Measurements from ENCODE around the gene UCK2.

DNA sequence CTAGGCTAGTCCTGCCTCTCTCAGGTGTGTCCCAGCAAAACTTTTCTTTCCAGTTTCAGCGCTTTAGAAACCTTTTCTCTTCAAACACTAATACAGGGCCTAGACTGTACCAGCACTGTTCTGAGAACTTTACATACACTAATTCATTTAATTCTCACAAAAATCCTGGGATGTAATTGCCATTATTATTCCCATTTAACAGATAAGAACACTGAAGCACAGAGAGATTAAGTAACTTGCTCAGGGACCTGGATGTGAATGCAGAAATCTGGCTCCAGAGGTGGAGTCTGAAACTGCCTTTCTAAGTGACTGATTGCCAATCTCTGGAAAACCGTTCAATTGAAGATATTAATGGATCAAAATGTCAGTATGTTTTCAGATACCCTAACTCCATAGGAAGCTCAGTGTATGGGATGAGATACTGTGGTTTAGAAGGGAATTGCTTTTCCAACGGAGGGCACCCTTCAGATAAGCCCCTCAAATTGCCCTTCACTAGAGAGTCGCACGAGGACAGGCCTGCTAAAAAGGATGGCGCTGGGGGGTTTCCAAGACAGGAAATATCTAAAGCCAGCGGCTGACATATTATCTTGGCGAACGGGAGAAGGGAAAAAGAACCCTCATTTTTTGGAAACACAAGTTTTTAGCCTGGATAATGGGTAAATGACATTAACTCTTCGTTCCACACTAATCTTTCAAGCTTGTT lies 698 bp upstream of the UCK2 start:
- TF ChIP-seq, protein P1, sequence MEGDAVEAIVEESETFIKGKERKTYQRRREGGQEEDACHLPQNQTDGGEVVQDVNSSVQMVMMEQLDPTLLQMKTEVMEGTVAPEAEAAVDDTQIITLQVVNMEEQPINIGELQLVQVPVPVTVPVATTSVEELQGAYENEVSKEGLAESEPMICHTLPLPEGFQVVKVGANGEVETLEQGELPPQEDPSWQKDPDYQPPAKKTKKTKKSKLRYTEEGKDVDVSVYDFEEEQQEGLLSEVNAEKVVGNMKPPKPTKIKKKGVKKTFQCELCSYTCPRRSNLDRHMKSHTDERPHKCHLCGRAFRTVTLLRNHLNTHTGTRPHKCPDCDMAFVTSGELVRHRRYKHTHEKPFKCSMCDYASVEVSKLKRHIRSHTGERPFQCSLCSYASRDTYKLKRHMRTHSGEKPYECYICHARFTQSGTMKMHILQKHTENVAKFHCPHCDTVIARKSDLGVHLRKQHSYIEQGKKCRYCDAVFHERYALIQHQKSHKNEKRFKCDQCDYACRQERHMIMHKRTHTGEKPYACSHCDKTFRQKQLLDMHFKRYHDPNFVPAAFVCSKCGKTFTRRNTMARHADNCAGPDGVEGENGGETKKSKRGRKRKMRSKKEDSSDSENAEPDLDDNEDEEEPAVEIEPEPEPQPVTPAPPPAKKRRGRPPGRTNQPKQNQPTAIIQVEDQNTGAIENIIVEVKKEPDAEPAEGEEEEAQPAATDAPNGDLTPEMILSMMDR (IDR thresholded peaks at IDR 0.05 in 2 of 3, conservative IDR thresholded peaks at IDR 0.05 in 1 of 3; ENCODE audit: control insufficient read depth in 2 of 3, extremely low read depth in 1 of 3, insufficient read depth in 1 of 3, low read depth in 3 of 3, low read length in 3 of 3) = no peak
- TF ChIP-seq CHD2 (IDR thresholded peaks at IDR 0.05; ENCODE audit: borderline replicate concordance, low read depth, low read length) (no peak), BRCA1 (IDR thresholded peaks at IDR 0.05; ENCODE audit: low read depth, low read length) (no peak)
